ENCODE measurements around the gene RENBP. TPM values are rescaled to one million over a fixed set of nuclear protein-coding genes. Genes with fewer than 3 reads are reported as not detected.

RENBP gene
- polyA plus RNA-seq, 3 donors from 2014 or later: 0.93 to 3.1 TPM; not detected in 1

- Mint-ChIP-seq H3K36me3 (peaks cover 0 to 3% (median 3%) of the 10 kb centered on the region in 3 donors), H3K4me1 (peaks cover 28 to 30% of the 10 kb centered on the region in 2 donors), H3K27ac (no peak overlapping the region), H3K27me3 (ENCODE audit: low read depth in 3 of 3) (peaks cover 4 to 12% (median 5%) of the 10 kb centered on the region in 3 donors), H3K4me3 (no peak overlapping the region), H3K9me3 (no peaks in the 10 kb centered on the region)
- DNase-seq: no peak
These were observed 12.1 kb downstream of the RENBP start for GRCh38 chrX:153932220-153932915.

DNA sequence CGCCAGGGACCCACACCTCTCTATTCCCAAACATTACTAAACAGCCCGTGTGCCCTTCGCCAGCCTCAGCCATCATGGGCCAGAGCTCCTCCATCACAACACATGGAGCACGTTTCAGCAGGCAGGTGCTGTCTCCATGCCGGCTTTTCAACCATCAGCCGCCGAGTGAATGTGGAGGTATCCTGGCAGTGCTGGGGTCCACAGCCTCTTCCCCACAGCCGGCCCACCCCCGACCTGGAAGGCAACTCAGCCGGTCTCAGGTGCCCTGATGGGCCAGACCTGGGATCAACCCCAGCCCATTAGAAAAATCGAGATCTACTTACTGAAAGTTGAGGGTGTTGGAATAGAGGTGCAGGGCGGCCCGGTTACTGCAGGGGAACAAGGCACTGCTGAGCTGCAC lies 12.7 kb downstream of the RENBP start:
- peaks cover 34 to 36% of the 10 kb centered on the region in 2 donors for H3K4me1 Mint-ChIP-seq
- peak overlapping the region in 4 of 6 donors; percentile 16 to 72 (median 51) for H3K27ac Mint-ChIP-seq
- no peak overlapping the region for H3K4me3 Mint-ChIP-seq
- H3K36me3 Mint-ChIP-seq: peaks cover 0 to 3% (median 3%) of the 10 kb centered on the region in 3 donors
- DNase-seq: no peak
- peaks cover 9 to 16% (median 9%) of the 10 kb centered on the region in 3 donors for H3K27me3 Mint-ChIP-seq (ENCODE audit: low read depth in 3 of 3)
- no peaks in the 10 kb centered on the region for H3K9me3 Mint-ChIP-seq

DNA sequence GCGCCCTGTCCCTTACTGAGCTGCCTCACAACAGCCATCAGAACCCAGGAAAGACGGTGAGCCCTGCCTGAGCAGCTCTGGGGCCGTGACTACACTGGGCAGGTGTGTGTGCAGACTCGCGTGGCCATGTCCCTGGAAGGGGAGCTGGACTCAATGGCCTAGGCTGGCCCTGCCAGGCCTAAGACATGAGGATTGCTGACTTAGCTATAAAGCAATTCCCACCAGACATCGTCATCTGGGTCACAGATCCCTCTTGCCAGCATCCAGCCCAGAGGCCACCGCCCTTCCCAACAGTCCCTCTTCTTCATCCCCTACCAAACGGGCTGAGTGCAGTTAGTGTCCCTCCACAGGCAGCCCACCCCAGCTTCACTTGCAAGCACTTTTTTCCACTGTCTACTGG lies 13.3 kb downstream of the RENBP start:
- Mint-ChIP-seq H3K4me3 (peak overlapping the region in 1 of 5 donors; percentile 12), H3K4me1 (peaks cover 36 to 39% of the 10 kb centered on the region in 2 donors), H3K27me3 (ENCODE audit: low read depth in 3 of 3) (peaks cover 11 to 17% (median 12%) of the 10 kb centered on the region in 3 donors), H3K36me3 (peaks cover 0 to 3% (median 3%) of the 10 kb centered on the region in 3 donors), H3K9me3 (no peaks in the 10 kb centered on the region), H3K27ac (peak overlapping the region in 5 of 6 donors; percentile 11 to 72 (median 34))
- no peak for DNase-seq

DNA sequence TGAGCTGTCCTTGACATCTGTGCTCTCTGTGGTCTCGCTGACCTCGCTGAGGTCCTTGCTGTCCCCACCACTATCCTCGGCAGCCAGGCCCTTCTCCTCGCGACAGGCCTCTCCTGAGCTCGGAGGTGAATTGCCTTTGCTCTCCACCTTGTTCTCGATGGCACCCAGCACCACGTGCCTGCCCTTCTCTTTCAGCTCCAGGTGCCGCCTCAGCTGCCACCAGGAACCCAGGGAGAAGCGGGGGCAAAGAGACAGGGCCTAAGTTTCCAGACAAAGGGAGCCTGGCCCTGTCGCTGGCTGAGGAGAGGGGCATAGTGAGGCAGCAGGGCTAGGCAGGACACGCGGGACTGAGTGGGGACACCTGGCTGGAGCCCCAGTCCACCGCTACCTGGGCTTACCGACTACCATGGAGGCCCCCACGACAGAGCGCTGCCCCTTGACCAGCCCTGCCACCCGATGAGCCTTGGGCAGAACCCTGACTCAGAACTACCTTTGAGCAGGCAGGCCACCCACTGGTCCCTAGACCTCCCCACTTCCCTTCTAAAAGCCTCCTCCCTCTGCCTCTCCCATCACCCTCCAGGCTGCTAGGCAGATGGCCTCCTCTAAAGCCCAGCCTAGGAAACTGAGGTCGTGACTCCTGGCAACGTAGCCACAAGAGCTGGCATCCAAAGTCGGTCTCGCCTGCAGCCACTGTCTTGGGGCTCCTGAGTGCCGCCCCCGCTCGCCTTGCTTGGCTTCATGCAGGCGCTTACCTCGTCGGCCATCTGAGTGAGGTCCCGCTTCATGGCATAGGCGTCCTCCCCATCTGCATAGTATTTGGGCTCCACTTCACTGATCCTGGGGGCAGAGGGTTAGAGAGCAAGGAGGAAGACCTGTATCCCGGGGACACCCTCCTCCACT lies 14.2 kb downstream of the RENBP start:
- no peak for DNase-seq
- peaks cover 0 to 1% (median 0%) of the 10 kb centered on the region in 6 donors for H3K9me3 Mint-ChIP-seq
- H3K36me3 Mint-ChIP-seq: peaks cover 0 to 3% (median 3%) of the 10 kb centered on the region in 3 donors
- H3K27ac Mint-ChIP-seq: peak overlapping the region in 3 of 6 donors; percentile 23 to 57 (median 44)
- peaks cover 16 to 19% (median 17%) of the 10 kb centered on the region in 3 donors for H3K27me3 Mint-ChIP-seq (ENCODE audit: low read depth in 3 of 3)
- peaks cover 39 to 42% of the 10 kb centered on the region in 2 donors for H3K4me1 Mint-ChIP-seq
- H3K4me3 Mint-ChIP-seq: peak overlapping the region in 1 of 5 donors; percentile 18

DNA sequence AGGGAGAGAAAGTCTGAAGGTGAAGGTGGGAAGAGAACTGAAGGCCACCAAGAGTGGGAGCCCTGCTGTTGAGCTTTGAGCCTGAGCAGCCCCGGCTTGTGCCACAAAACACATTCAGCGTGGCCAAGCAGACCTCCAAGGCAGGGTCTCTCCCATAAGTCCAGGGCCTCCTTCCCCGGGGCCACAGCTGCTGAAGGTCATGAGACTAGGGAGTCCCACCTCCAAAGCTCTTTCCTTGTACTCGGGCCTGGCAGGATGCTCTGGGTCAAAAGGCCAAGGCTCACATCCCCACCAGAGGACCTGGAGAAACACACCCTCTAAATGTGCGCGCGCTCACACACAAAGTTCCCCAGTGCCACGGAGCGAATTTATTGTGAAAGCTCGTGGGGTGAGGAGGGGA lies 14.9 kb downstream of the RENBP start:
- H3K4me3 Mint-ChIP-seq: no peak overlapping the region

DNA sequence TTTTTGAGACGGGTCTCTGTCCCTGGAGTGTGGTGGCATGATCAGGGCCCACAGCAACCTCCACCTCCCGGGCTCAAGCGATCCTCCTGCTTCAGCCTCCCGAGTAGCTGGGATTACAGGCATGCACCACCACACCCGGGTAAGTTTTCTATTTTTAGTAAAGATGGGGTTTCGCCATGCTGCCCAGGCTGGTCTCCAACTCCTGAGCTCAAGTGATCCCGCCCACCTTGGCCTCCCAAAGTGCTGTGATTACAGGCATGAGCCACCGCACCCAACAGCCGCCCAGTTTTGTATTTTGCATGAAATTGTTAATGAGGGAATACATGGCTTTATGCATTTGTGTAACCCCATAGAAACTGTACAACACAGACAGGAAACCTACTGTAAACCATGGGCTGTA lies 15.6 kb downstream of the RENBP start:
- Mint-ChIP-seq H3K36me3 (peaks cover 0 to 3% (median 3%) of the 10 kb centered on the region in 3 donors), H3K27me3 (ENCODE audit: low read depth in 3 of 3) (peaks cover 17 to 21% (median 19%) of the 10 kb centered on the region in 3 donors), H3K27ac (peak overlapping the region; percentile 54 to 99 (median 97)), H3K4me1 (peaks cover 48 to 51% of the 10 kb centered on the region in 2 donors), H3K9me3 (peaks cover 0 to 1% (median 0%) of the 10 kb centered on the region in 6 donors), H3K4me3 (peak overlapping the region; percentile 44 to 95 (median 92))
- no peak for DNase-seq

More for the DNA sequence above, 14.9 kb downstream of the RENBP start:
- Mint-ChIP-seq H3K9me3 (peaks cover 0 to 1% (median 0%) of the 10 kb centered on the region in 6 donors), H3K4me1 (peaks cover 46 to 49% of the 10 kb centered on the region in 2 donors), H3K27me3 (ENCODE audit: low read depth in 3 of 3) (peaks cover 17 to 21% (median 19%) of the 10 kb centered on the region in 3 donors), H3K27ac (peak overlapping the region in 5 of 6 donors; percentile 54 to 99 (median 96)), H3K36me3 (peaks cover 0 to 3% (median 3%) of the 10 kb centered on the region in 3 donors)
- DNase-seq: no peak

DNA sequence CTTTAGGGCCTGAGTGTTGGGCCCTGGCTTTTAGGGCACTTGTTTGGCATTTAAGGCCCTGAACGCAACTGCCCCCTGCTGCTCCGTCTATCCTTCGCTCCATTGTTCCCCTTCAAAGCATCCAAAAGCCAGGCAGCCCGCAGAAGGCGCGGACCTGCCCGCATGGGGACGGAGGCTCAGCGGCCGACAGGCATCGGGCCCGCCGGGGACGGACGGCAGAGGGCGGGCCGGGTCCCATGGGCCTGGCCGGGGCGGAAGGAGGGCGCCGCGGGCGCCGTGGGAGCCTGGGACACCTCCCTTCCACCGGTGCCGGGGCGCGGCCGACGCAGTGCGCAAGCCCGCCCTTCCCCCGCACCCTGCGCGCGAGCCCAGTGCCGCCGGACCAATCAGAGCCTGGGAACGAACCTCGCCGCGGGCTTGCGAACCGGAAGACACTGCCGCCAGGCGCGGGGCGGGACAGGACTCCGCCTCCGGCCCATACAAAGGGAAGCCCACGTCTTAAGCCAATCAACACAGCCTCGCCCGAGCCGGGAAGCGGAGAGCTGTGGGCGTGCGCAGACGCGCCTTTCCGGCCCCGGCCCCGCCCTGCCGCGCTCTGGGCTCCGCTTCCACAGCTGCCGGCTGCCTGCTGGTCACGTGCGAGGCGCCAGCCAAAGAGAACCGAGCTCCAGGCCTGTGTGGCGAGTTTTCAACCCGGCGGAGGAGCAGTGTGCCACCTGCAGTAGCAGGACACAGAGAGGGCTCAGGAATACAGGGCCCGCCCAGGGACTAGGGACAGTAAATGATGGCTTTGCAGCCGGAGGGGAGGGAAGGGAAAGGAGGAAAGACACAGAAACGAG lies 16.3 kb downstream of the RENBP start:
- Mint-ChIP-seq H3K27me3 (ENCODE audit: low read depth in 3 of 3) (peaks cover 15 to 21% (median 19%) of the 10 kb centered on the region in 3 donors), H3K4me1 (peaks cover 51 to 53% of the 10 kb centered on the region in 2 donors), H3K4me3 (peak overlapping the region; percentile 87 to 95 (median 92)), H3K9me3 (peaks cover 0 to 1% (median 0%) of the 10 kb centered on the region in 6 donors), H3K36me3 (peaks cover 0 to 3% (median 3%) of the 10 kb centered on the region in 3 donors), H3K27ac (peak overlapping the region; percentile 96 to 100 (median 98))
- DNase-seq: peak; percentile 94 to 98 (median 98)

DNA sequence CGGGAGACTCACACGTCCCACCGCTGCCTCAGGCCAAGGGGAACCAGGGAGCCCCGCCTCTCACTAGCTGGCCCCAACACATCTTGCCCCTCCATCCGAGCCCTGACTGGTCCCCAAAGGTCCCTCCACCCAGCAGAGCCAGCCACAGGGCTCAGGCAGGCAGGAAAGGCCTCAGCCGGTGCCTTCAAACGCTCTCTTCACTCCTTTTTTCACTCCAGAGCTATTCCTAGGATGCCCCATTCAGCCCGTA lies 16.8 kb downstream of the RENBP start:
- DNase-seq: no peak
- H3K9me3 Mint-ChIP-seq: peaks cover 0 to 1% (median 0%) of the 10 kb centered on the region in 6 donors
- peaks cover 57 to 58% of the 10 kb centered on the region in 2 donors for H3K4me1 Mint-ChIP-seq
- peaks cover 0 to 3% (median 3%) of the 10 kb centered on the region in 3 donors for H3K36me3 Mint-ChIP-seq
- H3K27ac Mint-ChIP-seq: peak overlapping the region; percentile 96 to 100 (median 98)
- peak overlapping the region; percentile 87 to 93 (median 89) for H3K4me3 Mint-ChIP-seq
- H3K27me3 Mint-ChIP-seq (ENCODE audit: low read depth in 3 of 3): peaks cover 15 to 21% (median 19%) of the 10 kb centered on the region in 3 donors

GRCh38 chrX:153926858-153927671 lies 17.4 kb downstream of the RENBP start:
- peaks cover 62 to 63% of the 10 kb centered on the region in 2 donors for H3K4me1 Mint-ChIP-seq

GRCh38 chrX:153926552-153926857 lies 17.9 kb downstream of the RENBP start:
- no peak for DNase-seq
- H3K9me3 Mint-ChIP-seq: peaks cover 0 to 1% (median 0%) of the 10 kb centered on the region in 6 donors
- peaks cover 1 to 3% (median 2%) of the 10 kb centered on the region in 3 donors for H3K36me3 Mint-ChIP-seq
- H3K4me3 Mint-ChIP-seq: peak overlapping the region; percentile 87 to 93 (median 89)
- peaks cover 13 to 21% (median 19%) of the 10 kb centered on the region in 3 donors for H3K27me3 Mint-ChIP-seq (ENCODE audit: low read depth in 3 of 3)
- H3K27ac Mint-ChIP-seq: peak overlapping the region; percentile 96 to 100 (median 98)
- peaks cover 67% of the 10 kb centered on the region in 2 donors for H3K4me1 Mint-ChIP-seq

More at GRCh38 chrX:153926858-153927671, 17.4 kb downstream of the RENBP start:
- Mint-ChIP-seq H3K4me3 (peak overlapping the region; percentile 87 to 93 (median 89)), H3K27ac (peak overlapping the region; percentile 96 to 100 (median 98)), H3K36me3 (peaks cover 1 to 3% (median 3%) of the 10 kb centered on the region in 3 donors), H3K9me3 (peaks cover 0 to 1% (median 0%) of the 10 kb centered on the region in 6 donors), H3K27me3 (ENCODE audit: low read depth in 3 of 3) (peaks cover 15 to 21% (median 19%) of the 10 kb centered on the region in 3 donors)
- DNase-seq: peak; percentile 83 to 86 (median 84)

GRCh38 chrX:153925739-153926551 lies 18.5 kb downstream of the RENBP start, which contains the start of gene ARHGAP4:
ARHGAP4 (minus strand) TSS chrX:153926264; CDS start chrX:153926202, 62 bp downstream.
- H3K4me3 Mint-ChIP-seq: peak within 1 kb of the TSS; percentile 89 to 94 (median 93)
- H3K27me3 Mint-ChIP-seq (ENCODE audit: low read depth in 3 of 3): peaks cover 12 to 21% (median 19%) of the 10 kb centered on the region in 3 donors
- peaks cover 67% of the 10 kb centered on the region in 2 donors for H3K4me1 Mint-ChIP-seq
- H3K27ac Mint-ChIP-seq: peak within 1 kb of the TSS; percentile 96 to 100 (median 98)
- H3K36me3 Mint-ChIP-seq: peaks cover 0 to 3% (median 0%) of the 10 kb centered on the region in 3 donors
- peak; percentile 62 to 71 (median 63) for DNase-seq
- peaks cover 0 to 1% (median 0%) of the 10 kb centered on the region in 6 donors for H3K9me3 Mint-ChIP-seq

Data from immature natural killer cell (primary cell).